K562 (cell line): ENCODE measurements around the gene BTBD18. TPM values are rescaled to one million over a fixed set of nuclear protein-coding genes. Genes with fewer than 3 reads are reported as not detected.

Source experiments
- ARHGAP35 ChIP-seq: fragments of 450-650 bp; IDR thresholded peaks from 2 replicates; pipeline ENCODE4 v1.6.1; 2018; ENCODE audit not compliant: partially characterized antibody
- ARID2 ChIP-seq: fragments of 450-650 bp; IDR thresholded peaks from 2 replicates; pipeline ENCODE4 v1.6.1; 2017; ENCODE audit warnings: antibody characterized with exemption, mild to moderate bottlenecking
- ATF3 ChIP-seq, 2 experiments: fragments of 450-650 bp in 1 of 2; sonication (generic) in 1 of 2; formaldehyde crosslinking in 1 of 2; IDR thresholded peaks in 1 of 2; conservative IDR thresholded peaks in 1 of 2; 2 replicates each; pipeline versions ENCODE4 v1.6.1 to v1.8.1; 2016 to 2023; ENCODE audit warnings: mild to moderate bottlenecking in 2 of 2, moderate library complexity in 2 of 2, inconsistent platforms in 1 of 2, missing genetic modification reagents in 1 of 2
- DIDO1 ChIP-seq: fragments of 450-650 bp; IDR thresholded peaks from 2 replicates; pipeline ENCODE4 v1.6.1; 2016; ENCODE audit warnings: low read depth, missing biosample characterization, missing genetic modification characterization
- E2F6 ChIP-seq, 2 experiments: IDR thresholded peaks; 2 replicates each; pipeline ENCODE4 v1.6.1; 2011; ENCODE audit warnings: borderline replicate concordance in 1 of 2, control low read depth in 1 of 2, low read depth in 1 of 2, low read length in 1 of 2, mild to moderate bottlenecking in 1 of 2, mixed read lengths in 1 of 2, moderate library complexity in 1 of 2; ENCODE audit not compliant: insufficient read depth in 1 of 2, insufficient read length in 1 of 2, poor library complexity in 1 of 2, severe bottlenecking in 1 of 2; ENCODE audit errors: extremely low read depth in 1 of 2
- FOXA3 ChIP-seq, 2 experiments: fragments of 450-650 bp in 1 of 2; sonication (generic) in 1 of 2; formaldehyde crosslinking; IDR thresholded peaks in 1 of 2; conservative IDR thresholded peaks in 1 of 2; 2 replicates each; pipeline versions ENCODE4 v1.4.0 to v1.8.0; 2020 to 2022; ENCODE audit warnings: mild to moderate bottlenecking in 2 of 2, missing genetic modification reagents in 1 of 2
- FOXO4 ChIP-seq: fragments of 450-650 bp; formaldehyde crosslinking; IDR thresholded peaks from 2 replicates; pipeline ENCODE4 v1.4.0; 2020; ENCODE audit warnings: mild to moderate bottlenecking, moderate library complexity
- GMEB1 ChIP-seq: fragments of 250-450 bp; sonication (Bioruptor Pico); IDR thresholded peaks from 2 replicates; pipeline ENCODE4 v1.4.0; 2020; ENCODE audit warnings: mild to moderate bottlenecking
- HDAC1 ChIP-seq, 2 experiments: fragments of 450-650 bp; IDR thresholded peaks; 2 replicates each; pipeline ENCODE4 v1.6.1; 2016 to 2017; ENCODE audit warnings: inconsistent platforms in 1 of 2, mild to moderate bottlenecking in 1 of 2, moderate library complexity in 1 of 2
- MXD1 ChIP-seq: fragments of 250-450 bp; sonication (Bioruptor Pico); IDR thresholded peaks from 2 replicates; pipeline ENCODE4 v1.8.0; 2021; ENCODE audit warnings: borderline replicate concordance, mild to moderate bottlenecking, moderate library complexity; ENCODE audit not compliant: poor library complexity, severe bottlenecking
- MYC ChIP-seq, 2 experiments: fragments of 250-450 bp in 1 of 2; sonication (Bioruptor Pico) in 1 of 2; IDR thresholded peaks; 2 replicates each; pipeline versions ENCODE4 v1.5.1 to v1.6.1; 2012 to 2021; ENCODE audit warnings: low read depth in 2 of 2, borderline replicate concordance in 1 of 2, improper control_type of control experiment in 1 of 2, low read length in 1 of 2, mild to moderate bottlenecking in 1 of 2, moderate library complexity in 1 of 2
- NFIX ChIP-seq: fragments of 250-450 bp; sonication (Bioruptor Pico); IDR thresholded peaks from 2 replicates; pipeline ENCODE4 v1.4.0; 2020; ENCODE audit warnings: low read depth, mild to moderate bottlenecking, moderate library complexity
- PHF8 ChIP-seq: fragments of 200-600 bp; sonication (generic); IDR thresholded peaks from 2 replicates; pipeline ENCODE4 v1.6.1; 2012; ENCODE audit warnings: mixed run types, mild to moderate bottlenecking, inconsistent platforms, low read length, moderate library complexity, borderline replicate concordance
- PYGO2 ChIP-seq: fragments of 450-650 bp; IDR thresholded peaks from 2 replicates; pipeline ENCODE4 v1.6.1; 2016; ENCODE audit warnings: mild to moderate bottlenecking, missing genetic modification characterization, moderate library complexity, missing compliant biosample characterization
- RBM15 ChIP-seq: fragments of 200-400 bp; formaldehyde crosslinking; IDR thresholded peaks from 2 replicates; pipeline ENCODE4 v1.6.1; 2018; ENCODE audit warnings: mild to moderate bottlenecking, low read length, moderate library complexity; ENCODE audit not compliant: insufficient read depth
- RBM39 ChIP-seq: fragments of 200-400 bp; formaldehyde crosslinking; optimal IDR thresholded peaks from 2 replicates; pipeline ENCODE3; 2018; ENCODE audit warnings: low read depth, low read length
- ZKSCAN1 ChIP-seq: fragments of 150-350 bp; IDR thresholded peaks from 2 replicates; pipeline ENCODE4 v1.6.1; 2016; ENCODE audit warnings: low read depth, low read length
- ZNF785 ChIP-seq: fragments of 250-450 bp; sonication (Bioruptor Pico); IDR thresholded peaks from 2 replicates; pipeline ENCODE4 v1.4.0; 2020; ENCODE audit warnings: mild to moderate bottlenecking
- polyA plus RNA-seq, 8 experiments: library from polyadenylated mRNA; depleted of rRNA in 4 of 8; stranded (reverse) in 5 of 8; unstranded in 3 of 8; fragments of >200 nt; fragmentation: Nextera tagmentation in 2 of 8; fragmentation: Illumina TruSeq in 1 of 8; extraction: Ambion mirVana in 2 of 8; extraction: Trizol in 1 of 8; gene quantifications; 2 replicates each; pipeline versions ENCODE4 v1.2.1 to v1.2.3, GENCODE V29; 2011 to 2014; ENCODE audit warnings: inconsistent platforms in 1 of 8, missing spikeins in 1 of 8
- total RNA-seq, 7 experiments: library from RNA; depleted of rRNA in 6 of 7; stranded (reverse); fragments of >200 nt in 6 of 7; fragmentation: Illumina TruSeq in 2 of 7; extraction: Trizol in 2 of 7; gene quantifications; 2 replicates each; pipeline versions ENCODE4 v1.2.1 to v1.2.3, GENCODE V29; 2011 to 2021; ENCODE audit warnings: low replicate concordance in 1 of 7

The BTBD18 gene
- total and polyA plus RNA-seq, 9 of the 15 experiments (the other 6 are each of a cell fraction or from before 2014, with no cell fraction given) = 0.06 TPM; not detected in 8

GRCh38 chr11:57741132-57742086 is 10.2 kb downstream of the BTBD18 start, which contains the start of gene SELENOH (continued):
- TF ChIP-seq HDAC1 (IDR thresholded peaks at IDR 0.05) = peak; percentile 65 to 99
- TF ChIP-seq FOXO4 (CRISPR knock-in tag) = no peak
- TF ChIP-seq NFIX (CRISPR knock-in tag) = no peak
- peak; percentile 99 for TF ChIP-seq MYC (IDR thresholded peaks at IDR 0.05; ENCODE audit: low read depth, low read length)
- TF ChIP-seq MYC (CRISPR knock-in tag; IDR thresholded peaks at IDR 0.05; ENCODE audit: borderline replicate concordance, low read depth) = peak; percentile 96
- TF ChIP-seq RBM15 = no peak
- TF ChIP-seq ATF3 (IDR thresholded peaks at IDR 0.05) = no peak; the same call in 1 of the 2 replicates
- 0 out of 2 replicates have a peak, but pooled peaks have one; percentile 73 for TF ChIP-seq ATF3 (CRISPR knock-in tag; conservative IDR thresholded peaks at IDR 0.05)
- no peak for TF ChIP-seq ZNF785
- peak; percentile 47; the same call in 1 of the 2 replicates for TF ChIP-seq GMEB1 (CRISPR knock-in tag)
- TF ChIP-seq PYGO2 = no peak
- peak in 1 of 2 experiments; percentile 72; a peak in 1 of 4 replicates for TF ChIP-seq FOXA3 (CRISPR knock-in tag; conservative IDR thresholded peaks at IDR 0.05 in 1 of 2, IDR thresholded peaks at IDR 0.05 in 1 of 2)
- peak; percentile 80 for TF ChIP-seq ZKSCAN1
- TF ChIP-seq RBM39 = no peak
- TF ChIP-seq MXD1 (CRISPR knock-in tag) = peak; percentile 94
- peak; percentile 93 for TF ChIP-seq DIDO1 (tag)
- TF ChIP-seq ARHGAP35 = no peak
- TF ChIP-seq E2F6 (IDR thresholded peaks at IDR 0.05; ENCODE audit: borderline replicate concordance in 1 of 2, extremely low read depth in 1 of 2, insufficient read depth in 1 of 2, insufficient read length in 1 of 2, low read depth in 1 of 2, low read length in 1 of 2, poor library complexity in 1 of 2, severe bottlenecking in 1 of 2) = peak; percentile 92 to 94
- TF ChIP-seq ARID2 = no peak
- peak; percentile 98; the same call in 1 of the 2 replicates for TF ChIP-seq PHF8
